Measurements from ENCODE around the gene PGLYRP2.

GRCh38 chr19:15524781-15525180 is 45.5 kb upstream of the PGLYRP2 start:
- TF ChIP-seq TAF1 (IDR thresholded peaks at IDR 0.05; ENCODE audit: borderline replicate concordance, low read depth, low read length) (no peak), POLR2A (IDR thresholded peaks at IDR 0.05; ENCODE audit: low read depth, low read length) (no peak)
